Small intestine (tissue), 4 donors: ENCODE data around the gene PAQR7. TPM values are rescaled to one million over a fixed set of nuclear protein-coding genes. Genes with fewer than 3 reads are reported as not detected.

Experiments used
- polyA plus RNA-seq, 4 donors: library from polyadenylated mRNA; stranded (reverse) in 3 of 4; unstranded in 1 of 4; fragments of 200-250 nt in 3 of 4; fragments of 120-200 nt in 1 of 4; gene quantifications; one replicate each; pipeline versions ENCODE4 v1.2.1 to v1.2.3, GENCODE V29; 2013
- donor health status: healthy with polysubstance abuse.
- donor health status: Bipolar disorder and iron deficiency.
- donor health status: healthy.

PAQR7 gene
- polyA plus RNA-seq, 4 donors: 10.2 to 53.9 (median 27.2) TPM

Other genes with a start within 250 kb of the PAQR7 start
- 10 to 100 TPM in 2 of 4 donors, 1 to 10 TPM in 2; 4.7 to 52.9 (median 22.2) TPM for gene SELENON, start 75.5 kb downstream of the PAQR7 start, polyA plus RNA-seq
- 100 to 1,000 TPM in 1 of 4 donors, 10 to 100 TPM in 3; 37.7 to 181 (median 78.5) TPM for gene MTFR1L, start 55.8 kb downstream of the PAQR7 start, polyA plus RNA-seq
- 1 to 10 TPM in 2 of 4 donors, under 1 TPM in 1, not detected in 1; 0.67 to 3.2 (median 1.9) TPM for gene AUNIP, start 16.3 kb downstream of the PAQR7 start, polyA plus RNA-seq
- 100 to 1,000 TPM in 2 of 4 donors, 10 to 100 TPM in 2; 30.9 to 275 (median 142) TPM for gene STMN1, start 30.7 kb upstream of the PAQR7 start, polyA plus RNA-seq
- 10 to 100 TPM; 17.2 to 32.7 (median 26.1) TPM for gene PAFAH2, start 122.4 kb upstream of the PAQR7 start, polyA plus RNA-seq
- under 1 TPM in 2 of 4 donors, not detected in 2; 0.41 to 0.51 TPM for gene EXTL1, start 146.1 kb upstream of the PAQR7 start, polyA plus RNA-seq
- 10 to 100 TPM in 1 of 4 donors, under 1 TPM in 3; 0.09 to 43.2 (median 0.36) TPM for gene SLC30A2, start 170.4 kb upstream of the PAQR7 start, polyA plus RNA-seq
- 10 to 100 TPM in 1 of 4 donors, 1 to 10 TPM in 2, under 1 TPM in 1; 0.91 to 11.3 (median 2.8) TPM for gene TRIM63, start 191.9 kb upstream of the PAQR7 start, polyA plus RNA-seq
- 10 to 100 TPM in 1 of 4 donors, 1 to 10 TPM in 3; 3.2 to 13.9 (median 5.3) TPM for gene PDIK1L, start 236.1 kb upstream of the PAQR7 start, polyA plus RNA-seq